Parathyroid adenoma (tissue), 2 donors: ENCODE data around the gene PRC1.

Experiments used
- H2AFZ ChIP-seq: fragments of 300-600 bp; sonication (generic); one replicate; pipeline ENCODE4 v1.7.0; 2017; ENCODE audit warnings: antibody characterized with exemption, mild to moderate bottlenecking
- H3K27ac ChIP-seq: fragments of 300-600 bp; sonication (generic); one replicate; pipeline ENCODE4 v1.7.0; 2017
- H3K27me3 ChIP-seq: fragments of 300-600 bp; sonication (generic); one replicate; pipeline ENCODE4 v1.7.0; 2017; ENCODE audit warnings: low read length; ENCODE audit not compliant: control insufficient read depth, insufficient read depth
- H3K36me3 ChIP-seq: fragments of 300-600 bp; sonication (generic); one replicate; pipeline ENCODE4 v1.7.0; 2017; ENCODE audit warnings: low read length; ENCODE audit not compliant: control insufficient read depth, insufficient read depth
- H3K4me1 ChIP-seq: fragments of 300-600 bp; sonication (generic); one replicate; pipeline ENCODE4 v1.7.0; 2017; ENCODE audit warnings: control low read depth
- H3K4me2 ChIP-seq: fragments of 300-600 bp; sonication (generic); one replicate; pipeline ENCODE4 v1.7.0; 2017; ENCODE audit warnings: low read length
- H3K4me3 ChIP-seq: fragments of 300-600 bp; sonication (generic); one replicate; pipeline ENCODE4 v1.7.0; 2017; ENCODE audit warnings: low read depth, low read length
- H3K79me2 ChIP-seq: fragments of 300-600 bp; sonication (generic); one replicate; pipeline ENCODE4 v1.7.0; 2017; ENCODE audit warnings: control low read depth
- H3K9ac ChIP-seq: fragments of 300-600 bp; sonication (generic); one replicate; pipeline ENCODE4 v1.7.0; 2017; ENCODE audit warnings: mild to moderate bottlenecking
- H3K9me3 ChIP-seq: fragments of 300-600 bp; sonication (generic); one replicate; pipeline ENCODE4 v1.7.0; 2017; ENCODE audit warnings: low read length; ENCODE audit not compliant: control insufficient read depth
- CTCF ChIP-seq: fragments of 300-600 bp; sonication (generic); IDR thresholded peaks from one replicate; pipeline ENCODE4 v1.7.0; 2017; ENCODE audit warnings: antibody characterized with exemption, mild to moderate bottlenecking
- donor health status: primary hyperparathyroidism.

The PRC1 gene

GRCh38 chr15:90972133-90972532 is 22.2 kb downstream of the PRC1 start:
- Histone ChIP-seq H3K36me3 (no peaks in the 10 kb centered on the region), H3K27me3 (no peaks in the 10 kb centered on the region), H3K79me2 (no peaks in the 10 kb centered on the region)

GRCh38 chr15:90970274-90970673 is 24.1 kb downstream of the PRC1 start:
- Histone ChIP-seq H3K9ac (no peak overlapping the region), H3K36me3 (no peaks in the 10 kb centered on the region), H3K9me3 (no peaks in the 10 kb centered on the region), H3K4me1 (no peaks in the 10 kb centered on the region), H3K27ac (no peak overlapping the region), H3K4me3 (no peak overlapping the region), H2AFZ (no peak overlapping the region), H3K79me2 (no peaks in the 10 kb centered on the region), H3K27me3 (no peaks in the 10 kb centered on the region), H3K4me2 (no peak overlapping the region)
- no peak for TF ChIP-seq CTCF

More at GRCh38 chr15:90972133-90972532, 22.2 kb downstream of the PRC1 start:
- TF ChIP-seq CTCF: no peak
- Histone ChIP-seq H3K4me2 (no peak overlapping the region), H3K9me3 (no peaks in the 10 kb centered on the region), H2AFZ (no peak overlapping the region), H3K4me1 (no peaks in the 10 kb centered on the region), H3K4me3 (no peak overlapping the region), H3K27ac (no peak overlapping the region), H3K9ac (no peak overlapping the region)

- no peaks in the 10 kb centered on the region for H3K79me2 ChIP-seq
- H3K36me3 ChIP-seq: no peaks in the 10 kb centered on the region
- H3K27me3 ChIP-seq: no peaks in the 10 kb centered on the region
- no peak for TF ChIP-seq CTCF
- no peak overlapping the region for H2AFZ ChIP-seq
- H3K9me3 ChIP-seq: no peaks in the 10 kb centered on the region
- H3K27ac ChIP-seq: no peak overlapping the region
- H3K4me2 ChIP-seq: no peak overlapping the region
- no peaks in the 10 kb centered on the region for H3K4me1 ChIP-seq
- no peak overlapping the region for H3K9ac ChIP-seq
- no peak overlapping the region for H3K4me3 ChIP-seq
Measured at GRCh38 chr15:90968434-90968833, 25.9 kb downstream of the PRC1 start.

GRCh38 chr15:90967206-90967605 is 27.1 kb downstream of the PRC1 start:
- H3K36me3 ChIP-seq: no peaks in the 10 kb centered on the region

More at GRCh38 chr15:90967206-90967605, 27.1 kb downstream of the PRC1 start:
- no peaks in the 10 kb centered on the region for H3K79me2 ChIP-seq
- no peak overlapping the region for H3K9ac ChIP-seq
- no peak for TF ChIP-seq CTCF
- H3K4me3 ChIP-seq: no peak overlapping the region
- no peaks in the 10 kb centered on the region for H3K9me3 ChIP-seq
- H3K27ac ChIP-seq: no peak overlapping the region
- no peak overlapping the region for H3K4me2 ChIP-seq
- H3K4me1 ChIP-seq: no peaks in the 10 kb centered on the region
- no peaks in the 10 kb centered on the region for H3K27me3 ChIP-seq
- no peak overlapping the region for H2AFZ ChIP-seq
